Gastrocnemius medialis (tissue), 4 donors: Measurements from ENCODE around the gene KTN1.

ENCODE experiments used
- POLR2A ChIP-seq, 2 donors: fragments of 450-650 bp; IDR thresholded peaks; one replicate each; pipeline ENCODE4 v1.6.1; 2017; ENCODE audit warnings: antibody characterized with exemption in 2 of 2, mild to moderate bottlenecking in 2 of 2, moderate library complexity in 2 of 2
- TF ChIP-seq, protein P1 (sequence below), 5 experiments: fragments of 450-650 bp in 3 of 5; fragments of 200-600 bp in 2 of 5; sonication (generic) in 2 of 5; IDR thresholded peaks in 4 of 5; conservative IDR thresholded peaks in 1 of 5; 1 replicate in 4 of 5; 2 replicates in 1 of 5; pipeline ENCODE4 v1.5.1; 2016 to 2019; ENCODE audit warnings: antibody characterized with exemption in 5 of 5, mild to moderate bottlenecking in 3 of 5, moderate library complexity in 3 of 5

DNA sequence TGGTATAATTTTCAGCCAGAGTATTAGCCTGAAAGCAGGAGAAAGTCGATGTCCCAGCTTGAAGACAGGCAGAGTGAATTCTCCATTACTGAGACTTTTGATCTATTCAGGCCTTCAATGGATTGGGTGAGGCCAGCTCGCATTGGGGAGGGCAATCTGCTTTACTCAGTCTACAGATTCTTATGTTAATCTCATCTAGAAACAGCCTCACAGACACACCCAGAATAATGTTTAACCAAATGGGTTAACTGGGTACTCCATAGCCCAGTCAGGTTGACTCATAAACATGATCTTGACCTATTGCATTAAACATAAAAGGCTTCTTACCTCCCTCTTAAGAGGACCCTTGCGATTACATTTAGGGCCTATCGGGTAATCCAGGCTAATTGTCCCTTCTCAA lies 118.0 kb downstream of the KTN1 start:
- TF ChIP-seq, protein P1, sequence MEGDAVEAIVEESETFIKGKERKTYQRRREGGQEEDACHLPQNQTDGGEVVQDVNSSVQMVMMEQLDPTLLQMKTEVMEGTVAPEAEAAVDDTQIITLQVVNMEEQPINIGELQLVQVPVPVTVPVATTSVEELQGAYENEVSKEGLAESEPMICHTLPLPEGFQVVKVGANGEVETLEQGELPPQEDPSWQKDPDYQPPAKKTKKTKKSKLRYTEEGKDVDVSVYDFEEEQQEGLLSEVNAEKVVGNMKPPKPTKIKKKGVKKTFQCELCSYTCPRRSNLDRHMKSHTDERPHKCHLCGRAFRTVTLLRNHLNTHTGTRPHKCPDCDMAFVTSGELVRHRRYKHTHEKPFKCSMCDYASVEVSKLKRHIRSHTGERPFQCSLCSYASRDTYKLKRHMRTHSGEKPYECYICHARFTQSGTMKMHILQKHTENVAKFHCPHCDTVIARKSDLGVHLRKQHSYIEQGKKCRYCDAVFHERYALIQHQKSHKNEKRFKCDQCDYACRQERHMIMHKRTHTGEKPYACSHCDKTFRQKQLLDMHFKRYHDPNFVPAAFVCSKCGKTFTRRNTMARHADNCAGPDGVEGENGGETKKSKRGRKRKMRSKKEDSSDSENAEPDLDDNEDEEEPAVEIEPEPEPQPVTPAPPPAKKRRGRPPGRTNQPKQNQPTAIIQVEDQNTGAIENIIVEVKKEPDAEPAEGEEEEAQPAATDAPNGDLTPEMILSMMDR (IDR thresholded peaks at IDR 0.05 in 4 of 5, conservative IDR thresholded peaks at IDR 0.05 in 1 of 5) = no peak
- TF ChIP-seq POLR2A (IDR thresholded peaks at IDR 0.05) = no peak
